ENCODE measurements around the gene CADM2. TPM values are rescaled to one million over a fixed set of nuclear protein-coding genes. Genes with fewer than 3 reads are reported as not detected.

Gene CADM2
- total RNA-seq, 4 donors from 2014 or later: 15.6 to 51.8 (median 37.4) TPM

- no peaks in the 10 kb centered on the region for H3K4me1 ChIP-seq
- DNase-seq (ENCODE audit: low spot score in 2 of 2): no peak
These were observed 200.6 kb downstream of the CADM2 start for GRCh38 chr3:85159376-85159775.

GRCh38 chr3:85161544-85161943 is 202.8 kb downstream of the CADM2 start:
- DNase-seq (ENCODE audit: low spot score in 2 of 2): no peak
- 90 to 92% methylated on average over 7 of the region's 7 CpGs for WGBS, 2 donors
- peaks cover 0 to 4% (median 0%) of the 10 kb centered on the region in 4 donors for H3K9me3 ChIP-seq
- TF ChIP-seq EP300 (IDR thresholded peaks at IDR 0.05): no peak
- TF ChIP-seq CTCF (IDR thresholded peaks at IDR 0.05): no peak
- TF ChIP-seq POLR2A (IDR thresholded peaks at IDR 0.05): no peak
- H3K27ac ChIP-seq: no peak overlapping the region
- H3K36me3 ChIP-seq: no peaks in the 10 kb centered on the region
- no peaks in the 10 kb centered on the region for H3K27me3 ChIP-seq
- no peaks in the 10 kb centered on the region for H3K4me1 ChIP-seq
- H3K4me3 ChIP-seq: no peak overlapping the region

More at GRCh38 chr3:85159376-85159775, 200.6 kb downstream of the CADM2 start:
- no peak for TF ChIP-seq CTCF (IDR thresholded peaks at IDR 0.05)
- TF ChIP-seq POLR2A (IDR thresholded peaks at IDR 0.05): no peak
- TF ChIP-seq EP300 (IDR thresholded peaks at IDR 0.05): no peak
- 73 to 74% methylated on average over 5 of the region's 5 CpGs for WGBS, 2 donors
- H3K9me3 ChIP-seq: peaks cover 0 to 4% (median 0%) of the 10 kb centered on the region in 4 donors
- no peaks in the 10 kb centered on the region for H3K36me3 ChIP-seq
- no peak overlapping the region for H3K4me3 ChIP-seq
- no peaks in the 10 kb centered on the region for H3K27me3 ChIP-seq
- no peak overlapping the region for H3K27ac ChIP-seq

GRCh38 chr3:85162905-85163304 is 204.1 kb downstream of the CADM2 start:
- H3K4me3 ChIP-seq: no peak overlapping the region
- no peak for DNase-seq (ENCODE audit: low spot score in 2 of 2)
- H3K27me3 ChIP-seq: no peaks in the 10 kb centered on the region
- peaks cover 0 to 4% (median 0%) of the 10 kb centered on the region in 4 donors for H3K9me3 ChIP-seq
- H3K4me1 ChIP-seq: no peaks in the 10 kb centered on the region
- TF ChIP-seq CTCF (IDR thresholded peaks at IDR 0.05): no peak
- no peak for TF ChIP-seq POLR2A (IDR thresholded peaks at IDR 0.05)
- TF ChIP-seq EP300 (IDR thresholded peaks at IDR 0.05): no peak
- WGBS, 2 donors: 95 to 100% methylated on average over 1 of the region's 1 CpG
- no peak overlapping the region for H3K27ac ChIP-seq
- H3K36me3 ChIP-seq: no peaks in the 10 kb centered on the region

GRCh38 chr3:85164436-85164835 is 205.6 kb downstream of the CADM2 start:
- no peaks in the 10 kb centered on the region for H3K9me3 ChIP-seq
- 71 to 84% methylated on average over 1 of the region's 1 CpG for WGBS, 2 donors
- no peak for TF ChIP-seq EP300 (IDR thresholded peaks at IDR 0.05)
- TF ChIP-seq POLR2A (IDR thresholded peaks at IDR 0.05): no peak
- no peak for TF ChIP-seq CTCF (IDR thresholded peaks at IDR 0.05)
- no peaks in the 10 kb centered on the region for H3K36me3 ChIP-seq
- H3K27me3 ChIP-seq: no peaks in the 10 kb centered on the region
- H3K4me1 ChIP-seq: no peaks in the 10 kb centered on the region
- H3K4me3 ChIP-seq: no peak overlapping the region
- H3K27ac ChIP-seq: no peak overlapping the region
- no peak for DNase-seq (ENCODE audit: low spot score in 2 of 2)

GRCh38 chr3:85167576-85167975 is 208.8 kb downstream of the CADM2 start:
- DNase-seq (ENCODE audit: low spot score in 2 of 2): no peak
- Histone ChIP-seq H3K4me3 (no peak overlapping the region), H3K36me3 (no peaks in the 10 kb centered on the region), H3K27me3 (no peaks in the 10 kb centered on the region), H3K27ac (no peak overlapping the region), H3K9me3 (no peaks in the 10 kb centered on the region), H3K4me1 (no peaks in the 10 kb centered on the region)
- WGBS, 2 donors: 93 to 96% methylated on average over 1 of the region's 1 CpG
- TF ChIP-seq CTCF (IDR thresholded peaks at IDR 0.05): no peak
- TF ChIP-seq EP300 (IDR thresholded peaks at IDR 0.05): no peak
- TF ChIP-seq POLR2A (IDR thresholded peaks at IDR 0.05): no peak
